KG1 (cell line): ENCODE measurements around the gene BHLHE40.

Experiments used
- DNase-seq: peaks from one replicate; lab custom pipeline; 2025; lab: John Stamatoyannopoulos, UW

The BHLHE40 gene

DNA sequence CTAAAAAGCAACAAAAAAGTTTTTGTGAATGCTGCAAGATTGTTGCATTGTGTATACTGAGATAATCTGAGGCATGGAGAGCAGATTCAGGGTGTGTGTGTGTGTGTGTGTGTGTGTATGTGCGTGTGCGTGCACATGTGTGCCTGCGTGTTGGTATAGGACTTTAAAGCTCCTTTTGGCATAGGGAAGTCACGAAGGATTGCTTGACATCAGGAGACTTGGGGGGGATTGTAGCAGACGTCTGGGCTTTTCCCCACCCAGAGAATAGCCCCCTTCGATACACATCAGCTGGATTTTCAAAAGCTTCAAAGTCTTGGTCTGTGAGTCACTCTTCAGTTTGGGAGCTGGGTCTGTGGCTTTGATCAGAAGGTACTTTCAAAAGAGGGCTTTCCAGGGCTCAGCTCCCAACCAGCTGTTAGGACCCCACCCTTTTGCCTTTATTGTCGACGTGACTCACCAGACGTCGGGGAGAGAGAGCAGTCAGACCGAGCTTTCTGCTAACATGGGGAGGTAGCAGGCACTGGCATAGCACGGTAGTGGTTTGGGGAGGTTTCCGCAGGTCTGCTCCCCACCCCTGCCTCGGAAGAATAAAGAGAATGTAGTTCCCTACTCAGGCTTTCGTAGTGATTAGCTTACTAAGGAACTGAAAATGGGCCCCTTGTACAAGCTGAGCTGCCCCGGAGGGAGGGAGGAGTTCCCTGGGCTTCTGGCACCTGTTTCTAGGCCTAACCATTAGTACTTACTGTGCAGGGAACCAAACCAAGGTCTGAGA, 4.7 kb downstream of the BHLHE40 start:
- DNase-seq: peak; percentile 79

DNA sequence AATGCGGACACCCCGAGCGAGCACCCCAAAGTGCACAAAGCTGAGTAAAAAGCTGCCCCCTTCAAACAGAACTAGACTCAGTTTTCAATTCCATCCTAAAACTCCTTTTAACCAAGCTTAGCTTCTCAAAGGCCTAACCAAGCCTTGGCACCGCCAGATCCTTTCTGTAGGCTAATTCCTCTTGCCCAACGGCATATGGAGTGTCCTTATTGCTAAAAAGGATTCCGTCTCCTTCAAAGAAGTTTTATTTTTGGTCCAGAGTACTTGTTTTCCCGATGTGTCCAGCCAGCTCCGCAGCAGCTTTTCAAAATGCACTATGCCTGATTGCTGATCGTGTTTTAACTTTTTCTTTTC, 5.3 kb downstream of the BHLHE40 start:
- DNase-seq: no peak

GRCh38 chr3:4985330-4986174, 6.3 kb downstream of the BHLHE40 start:
- no peak for DNase-seq

DNA sequence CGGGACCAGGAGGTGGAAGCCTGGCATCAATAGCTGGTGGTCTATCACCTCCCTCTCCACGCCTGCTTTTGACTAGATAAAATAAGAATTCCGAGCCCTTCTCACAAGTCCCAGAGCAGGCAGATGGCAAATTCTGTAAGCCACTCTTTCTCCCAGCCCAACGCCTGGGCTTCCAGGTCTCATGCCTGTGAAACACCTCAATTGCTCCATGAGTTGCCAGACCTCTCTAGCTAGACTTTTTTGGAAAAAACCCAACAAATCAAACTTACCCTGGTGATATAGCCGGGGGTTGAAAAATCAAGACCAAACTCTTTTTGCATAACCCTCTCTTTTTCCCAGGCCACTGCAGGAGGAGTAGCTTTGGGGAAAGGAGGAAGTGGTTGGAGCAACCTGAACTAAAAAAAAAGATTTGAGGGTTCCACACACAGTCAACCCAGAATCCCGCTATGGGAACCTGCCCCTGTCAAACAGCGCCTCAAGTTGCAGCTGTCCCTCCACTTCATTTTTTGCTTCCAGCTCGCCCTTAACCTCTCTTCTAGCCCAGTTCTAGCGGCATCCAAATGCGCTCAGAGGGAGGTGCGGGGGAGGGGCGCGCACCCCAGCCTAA, 7.0 kb downstream of the BHLHE40 start:
- DNase-seq: no peak

DNA sequence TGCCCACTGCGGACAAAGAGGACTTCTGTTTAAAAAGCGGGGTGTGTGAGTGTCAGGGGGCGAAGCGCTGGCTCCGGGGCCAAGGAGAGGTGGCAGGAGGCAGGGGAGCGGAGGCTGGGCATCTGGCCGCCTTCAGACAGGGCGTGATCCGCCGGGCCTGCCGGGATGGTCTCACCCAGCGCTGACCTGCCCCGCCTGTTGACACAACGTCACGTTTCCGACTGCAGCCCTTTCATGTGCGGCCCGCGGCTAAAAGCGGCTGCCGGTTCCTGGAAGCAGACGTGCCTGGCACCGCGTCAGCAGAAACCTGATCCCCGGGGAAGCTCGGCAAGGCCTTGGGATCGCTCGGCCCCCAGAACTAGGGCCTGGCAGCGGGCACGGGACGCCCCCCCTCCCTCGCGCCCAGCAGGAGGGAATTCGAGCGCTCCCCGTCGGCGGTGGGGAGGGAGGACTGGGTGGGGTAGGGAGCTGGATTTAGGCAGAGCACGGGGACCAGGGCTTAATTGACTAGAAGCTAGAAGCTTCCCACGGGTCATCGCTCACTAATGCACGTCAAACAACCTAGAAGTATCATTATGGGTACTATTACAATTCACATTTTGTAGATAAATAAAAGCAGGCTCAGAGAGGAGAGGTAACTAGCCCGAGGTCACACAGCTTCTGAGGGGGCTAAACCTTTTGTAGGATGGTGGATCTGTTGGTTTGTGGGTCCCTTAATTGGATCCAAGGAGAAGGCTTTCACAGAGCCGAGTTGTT, 7.7 kb downstream of the BHLHE40 start:
- DNase-seq: peak; percentile 71

DNA sequence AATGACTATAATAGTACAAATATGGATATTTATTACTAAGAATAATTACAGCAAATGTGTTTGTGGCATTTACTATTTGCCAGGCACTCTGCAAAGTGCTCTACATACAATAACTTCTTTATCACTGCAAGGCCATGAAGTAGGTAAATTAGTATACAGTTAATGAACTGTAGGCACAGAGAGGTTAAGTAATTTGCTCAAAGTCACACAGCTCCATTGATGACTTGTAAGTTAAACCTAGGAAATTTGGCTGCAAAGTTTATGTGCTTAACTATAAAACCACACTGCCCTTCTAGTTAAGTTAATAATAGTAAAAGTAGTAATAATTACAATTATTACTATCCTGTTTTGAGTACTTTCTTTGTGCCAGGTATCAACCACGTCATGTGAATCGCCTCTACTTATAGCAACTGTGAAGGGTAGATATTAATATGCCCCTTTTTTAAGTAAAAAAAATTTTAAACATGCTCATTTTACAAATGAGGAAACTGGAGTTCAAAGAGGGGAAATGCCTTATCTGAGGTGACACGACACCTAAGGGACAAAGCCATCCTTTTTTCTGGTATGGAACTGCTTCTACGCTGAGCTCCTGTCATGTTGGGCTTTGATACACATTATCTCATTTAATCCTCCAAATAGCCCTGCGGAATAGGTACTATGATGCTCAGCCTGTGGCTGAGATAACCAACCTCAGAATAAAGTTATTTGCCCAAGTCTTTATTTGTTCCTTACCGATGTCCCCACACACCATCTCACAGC, 8.5 kb downstream of the BHLHE40 start:
- DNase-seq: no peak

DNA sequence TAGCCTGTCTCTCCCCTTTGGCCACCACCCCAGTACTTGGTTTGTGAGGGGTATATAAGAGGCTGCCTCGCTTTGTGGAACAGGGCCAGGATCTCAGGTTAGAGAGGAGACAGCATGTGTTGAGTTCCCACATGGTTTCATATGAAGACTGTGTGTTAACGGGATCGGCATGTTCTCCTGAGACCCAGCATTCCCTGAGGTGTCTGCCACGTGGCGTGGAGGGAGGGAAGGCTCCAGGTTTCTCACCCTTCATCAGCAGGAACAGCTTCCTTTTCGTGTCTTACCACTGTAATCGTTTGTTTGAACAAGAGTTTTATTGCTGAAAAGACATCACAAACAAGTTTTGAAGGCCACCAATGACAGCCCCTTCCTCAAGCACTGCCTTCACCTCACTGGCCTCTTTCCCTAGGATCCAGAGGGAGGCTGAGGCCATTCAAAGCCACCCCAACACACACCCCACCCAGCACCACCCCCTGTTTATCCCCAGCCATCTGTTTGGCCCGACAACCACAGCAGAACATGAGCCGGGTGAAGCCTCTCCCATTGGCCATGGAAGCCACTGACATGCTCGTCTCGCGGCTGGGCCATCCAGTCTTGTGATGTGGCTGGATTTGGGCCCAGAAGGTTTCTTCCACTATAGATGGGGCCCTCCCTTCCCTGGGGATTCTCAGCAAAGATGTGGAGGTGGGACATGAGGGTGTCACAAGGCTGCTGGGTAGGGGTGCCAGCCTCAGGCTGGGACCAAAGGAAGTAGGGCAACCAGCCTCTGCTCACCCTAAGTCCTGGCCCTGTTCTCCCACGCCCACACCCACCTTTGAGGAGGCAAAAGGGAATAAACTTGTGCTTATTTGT, 10.0 kb downstream of the BHLHE40 start:
- DNase-seq: no peak

- DNase-seq: no peak
Observed at GRCh38 chr3:4990069-4990468, 10.8 kb downstream of the BHLHE40 start.

- DNase-seq: no peak
Observed at GRCh38 chr3:4992118-4992517, 12.9 kb downstream of the BHLHE40 start.

DNA sequence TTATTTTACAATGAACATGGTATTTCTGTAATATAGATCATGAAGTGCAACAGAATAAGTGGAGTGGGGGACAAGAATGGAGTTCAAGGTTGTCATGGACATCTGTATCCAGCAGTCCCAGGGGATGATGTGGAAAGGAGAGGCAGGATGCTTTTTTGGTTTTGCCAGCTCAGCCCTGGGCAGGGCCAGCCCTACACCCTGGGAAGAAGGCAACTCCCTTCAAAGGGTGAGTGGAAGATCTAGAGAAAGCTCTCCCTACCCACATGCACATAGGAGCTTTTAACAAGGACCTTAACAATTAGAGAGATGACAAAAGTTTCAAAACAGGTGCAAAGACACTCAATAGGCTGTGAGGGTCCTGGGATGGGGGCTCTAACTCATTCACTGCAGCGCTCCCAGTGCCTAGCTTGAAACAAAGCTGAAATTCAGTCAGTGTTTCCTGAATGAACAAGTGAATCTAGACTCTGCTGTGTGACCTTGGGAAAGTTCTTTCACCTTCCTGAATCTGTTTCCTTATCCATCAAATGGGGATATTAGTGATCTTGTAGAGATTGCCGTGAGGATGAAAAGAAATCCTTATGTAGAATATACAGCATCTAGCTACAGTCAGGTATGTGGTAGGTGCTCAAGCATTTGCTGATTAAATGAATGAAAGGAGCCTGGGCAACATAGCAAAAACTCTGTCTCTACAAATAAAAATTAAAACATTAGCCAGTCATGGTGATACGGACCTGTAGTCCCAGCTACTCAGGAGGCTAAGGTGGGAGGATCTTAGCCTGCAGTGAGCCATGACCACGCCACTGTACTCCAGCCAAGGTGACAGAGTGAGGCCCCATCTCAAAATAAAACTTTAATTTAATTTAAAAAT, 14.3 kb downstream of the BHLHE40 start:
- no peak for DNase-seq

GRCh38 chr3:4994144-4994730, 15.0 kb downstream of the BHLHE40 start:
- no peak for DNase-seq

DNA sequence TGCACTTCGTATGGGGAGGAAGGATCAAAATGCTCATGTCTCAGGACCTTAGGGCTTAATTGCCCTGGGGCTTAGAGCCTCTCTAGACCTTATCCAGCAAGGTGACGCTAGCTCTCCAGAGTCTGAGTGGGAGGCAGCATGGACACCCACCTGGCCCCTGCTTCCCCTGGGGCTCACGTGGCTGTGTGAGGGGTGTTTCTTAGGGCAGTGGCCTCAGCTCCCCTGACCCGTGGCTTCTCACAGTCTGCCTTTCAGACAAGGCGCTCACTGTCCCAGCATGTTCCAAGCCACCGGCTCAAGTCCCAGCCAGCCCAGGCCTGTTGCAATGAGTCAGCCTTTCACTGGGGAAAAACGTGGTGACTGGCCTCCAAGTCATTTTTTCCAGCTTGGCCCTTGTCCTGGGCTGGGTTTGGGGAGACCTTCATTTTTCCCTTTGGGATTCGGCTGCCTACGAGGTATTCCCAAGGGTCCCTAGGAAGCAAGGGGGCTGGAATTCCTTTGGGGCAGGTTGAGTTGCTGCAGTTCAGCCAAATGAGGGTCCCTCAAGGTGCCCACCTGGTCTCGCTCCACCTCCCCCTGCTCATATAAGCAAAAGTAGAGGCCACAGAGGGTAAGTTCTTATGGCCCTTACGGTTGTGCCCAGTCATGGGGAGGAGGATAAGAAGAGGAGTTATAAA, 15.7 kb downstream of the BHLHE40 start:
- no peak for DNase-seq

- no peak for DNase-seq
Observed at GRCh38 chr3:4995500-4996053, 16.3 kb downstream of the BHLHE40 start.

- no peak for DNase-seq
Observed at GRCh38 chr3:4996223-4996765, 17.1 kb downstream of the BHLHE40 start.

GRCh38 chr3:4996771-4997291, 17.6 kb downstream of the BHLHE40 start:
- no peak for DNase-seq

- DNase-seq: no peak
Observed at GRCh38 chr3:4997946-4998345, 18.7 kb downstream of the BHLHE40 start.

GRCh38 chr3:4999531-5000184, 20.4 kb downstream of the BHLHE40 start:
- DNase-seq: no peak
